Gastrocnemius medialis (tissue), 4 donors: Measurements from ENCODE around the gene TMEM187.

Experiments used
- POLR2A ChIP-seq, 2 donors: fragments of 450-650 bp; IDR thresholded peaks; one replicate each; pipeline ENCODE4 v1.6.1; 2017; ENCODE audit warnings: antibody characterized with exemption in 2 of 2, mild to moderate bottlenecking in 2 of 2, moderate library complexity in 2 of 2
- TF ChIP-seq, protein P1 (sequence below), 5 experiments: fragments of 450-650 bp in 3 of 5; fragments of 200-600 bp in 2 of 5; sonication (generic) in 2 of 5; IDR thresholded peaks in 4 of 5; conservative IDR thresholded peaks in 1 of 5; 1 replicate in 4 of 5; 2 replicates in 1 of 5; pipeline ENCODE4 v1.5.1; 2016 to 2019; ENCODE audit warnings: antibody characterized with exemption in 5 of 5, mild to moderate bottlenecking in 3 of 5, moderate library complexity in 3 of 5

- TF ChIP-seq, protein P1, sequence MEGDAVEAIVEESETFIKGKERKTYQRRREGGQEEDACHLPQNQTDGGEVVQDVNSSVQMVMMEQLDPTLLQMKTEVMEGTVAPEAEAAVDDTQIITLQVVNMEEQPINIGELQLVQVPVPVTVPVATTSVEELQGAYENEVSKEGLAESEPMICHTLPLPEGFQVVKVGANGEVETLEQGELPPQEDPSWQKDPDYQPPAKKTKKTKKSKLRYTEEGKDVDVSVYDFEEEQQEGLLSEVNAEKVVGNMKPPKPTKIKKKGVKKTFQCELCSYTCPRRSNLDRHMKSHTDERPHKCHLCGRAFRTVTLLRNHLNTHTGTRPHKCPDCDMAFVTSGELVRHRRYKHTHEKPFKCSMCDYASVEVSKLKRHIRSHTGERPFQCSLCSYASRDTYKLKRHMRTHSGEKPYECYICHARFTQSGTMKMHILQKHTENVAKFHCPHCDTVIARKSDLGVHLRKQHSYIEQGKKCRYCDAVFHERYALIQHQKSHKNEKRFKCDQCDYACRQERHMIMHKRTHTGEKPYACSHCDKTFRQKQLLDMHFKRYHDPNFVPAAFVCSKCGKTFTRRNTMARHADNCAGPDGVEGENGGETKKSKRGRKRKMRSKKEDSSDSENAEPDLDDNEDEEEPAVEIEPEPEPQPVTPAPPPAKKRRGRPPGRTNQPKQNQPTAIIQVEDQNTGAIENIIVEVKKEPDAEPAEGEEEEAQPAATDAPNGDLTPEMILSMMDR (IDR thresholded peaks at IDR 0.05 in 4 of 5, conservative IDR thresholded peaks at IDR 0.05 in 1 of 5), result no peak
- no peak for TF ChIP-seq POLR2A (IDR thresholded peaks at IDR 0.05)
These were observed 27.8 kb upstream of the TMEM187 start for GRCh38 chrX:153944800-153945150.
